ENCODE measurements around the gene SLC8A1. TPM values are rescaled to one million over a fixed set of nuclear protein-coding genes. Genes with fewer than 3 reads are reported as not detected.

SLC8A1 gene
- total RNA-seq, 1 donor from 2014 or later, result 5.6 TPM

- intact Hi-C loops (cut with DNase I), result no loop called here
- TF ChIP-seq, protein P1, sequence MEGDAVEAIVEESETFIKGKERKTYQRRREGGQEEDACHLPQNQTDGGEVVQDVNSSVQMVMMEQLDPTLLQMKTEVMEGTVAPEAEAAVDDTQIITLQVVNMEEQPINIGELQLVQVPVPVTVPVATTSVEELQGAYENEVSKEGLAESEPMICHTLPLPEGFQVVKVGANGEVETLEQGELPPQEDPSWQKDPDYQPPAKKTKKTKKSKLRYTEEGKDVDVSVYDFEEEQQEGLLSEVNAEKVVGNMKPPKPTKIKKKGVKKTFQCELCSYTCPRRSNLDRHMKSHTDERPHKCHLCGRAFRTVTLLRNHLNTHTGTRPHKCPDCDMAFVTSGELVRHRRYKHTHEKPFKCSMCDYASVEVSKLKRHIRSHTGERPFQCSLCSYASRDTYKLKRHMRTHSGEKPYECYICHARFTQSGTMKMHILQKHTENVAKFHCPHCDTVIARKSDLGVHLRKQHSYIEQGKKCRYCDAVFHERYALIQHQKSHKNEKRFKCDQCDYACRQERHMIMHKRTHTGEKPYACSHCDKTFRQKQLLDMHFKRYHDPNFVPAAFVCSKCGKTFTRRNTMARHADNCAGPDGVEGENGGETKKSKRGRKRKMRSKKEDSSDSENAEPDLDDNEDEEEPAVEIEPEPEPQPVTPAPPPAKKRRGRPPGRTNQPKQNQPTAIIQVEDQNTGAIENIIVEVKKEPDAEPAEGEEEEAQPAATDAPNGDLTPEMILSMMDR (IDR thresholded peaks at IDR 0.05), result no peak
These were observed 338.5 kb downstream of the SLC8A1 start for GRCh38 chr2:40113272-40113968.

DNA sequence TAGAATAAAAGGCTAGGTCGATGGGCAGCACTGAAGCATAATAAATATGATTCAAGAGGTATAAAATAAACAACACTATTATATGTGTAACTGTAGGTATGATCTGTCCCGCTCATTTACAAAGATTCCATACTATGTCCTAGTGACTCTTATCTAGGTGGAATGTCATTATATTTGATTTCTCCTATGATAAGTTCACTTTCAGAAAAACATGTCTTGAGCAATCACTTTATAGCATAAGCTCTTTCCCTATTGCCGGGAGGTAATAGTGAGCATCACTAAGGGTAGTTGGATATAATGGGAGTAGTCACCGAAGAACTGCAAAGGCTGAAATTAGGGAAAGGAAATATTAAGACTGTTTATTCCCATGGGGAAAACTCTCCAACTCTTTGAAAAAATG, 342.5 kb downstream of the SLC8A1 start:
- TF ChIP-seq, protein P1 (IDR thresholded peaks at IDR 0.05), result no peak
- intact Hi-C loops (cut with DNase I), result no loop called here
- no peaks in the 10 kb centered on the region for H3K27me3 ChIP-seq

More at GRCh38 chr2:40113272-40113968, 338.5 kb downstream of the SLC8A1 start:
- Histone ChIP-seq H3K4me3 (no peak overlapping the region), H3K27me3 (no peaks in the 10 kb centered on the region), H3K36me3 (no peaks in the 10 kb centered on the region), H3K9me3 (no peaks in the 10 kb centered on the region), H3K4me1 (no peaks in the 10 kb centered on the region), H3K27ac (no peak overlapping the region)
- no peak for DNase-seq (ENCODE audit: low spot score in 2 of 2)

DNA sequence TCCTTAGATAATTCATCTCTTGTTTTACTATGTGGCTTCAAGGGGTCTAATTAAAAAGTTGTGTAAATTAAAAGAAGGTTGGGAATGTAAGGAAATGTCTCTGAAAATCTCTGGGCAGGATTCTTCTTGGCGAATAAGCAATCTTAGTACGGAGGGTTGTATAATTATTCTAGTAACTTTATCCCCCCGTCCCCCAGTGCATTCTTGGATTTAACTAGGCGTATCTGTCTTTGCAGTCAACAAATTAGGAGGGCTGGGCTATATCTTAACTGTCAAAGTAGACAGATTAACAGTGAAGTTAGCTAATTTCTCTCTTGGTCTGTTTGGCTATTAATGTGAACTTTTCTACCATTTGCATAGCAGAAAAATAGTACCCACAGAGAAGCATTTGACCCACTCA, 343.0 kb downstream of the SLC8A1 start:
- Histone ChIP-seq H3K9me3 (no peaks in the 10 kb centered on the region), H3K27ac (no peak overlapping the region), H3K36me3 (no peaks in the 10 kb centered on the region), H3K27me3 (no peaks in the 10 kb centered on the region), H3K4me3 (no peak overlapping the region), H3K4me1 (no peaks in the 10 kb centered on the region)
- no peak for DNase-seq (ENCODE audit: low spot score in 2 of 2)
- TF ChIP-seq, protein P1 (IDR thresholded peaks at IDR 0.05), result no peak
- intact Hi-C loops (cut with DNase I), result no loop called here

More for the DNA sequence above, 342.5 kb downstream of the SLC8A1 start:
- Histone ChIP-seq H3K4me3 (no peak overlapping the region), H3K4me1 (no peaks in the 10 kb centered on the region), H3K27ac (no peak overlapping the region), H3K9me3 (no peaks in the 10 kb centered on the region), H3K36me3 (no peaks in the 10 kb centered on the region)
- DNase-seq (ENCODE audit: low spot score in 2 of 2), result no peak

GRCh38 chr2:40106061-40106460, 345.8 kb downstream of the SLC8A1 start:
- no peak for DNase-seq (ENCODE audit: low spot score in 2 of 2)
- Histone ChIP-seq H3K4me1 (peaks cover 0 to 6% of the 10 kb centered on the region in 2 donors), H3K27ac (no peak overlapping the region), H3K9me3 (no peaks in the 10 kb centered on the region), H3K4me3 (peak overlapping the region in 1 of 2 donors; percentile 18), H3K27me3 (no peaks in the 10 kb centered on the region), H3K36me3 (no peaks in the 10 kb centered on the region)
- TF ChIP-seq, protein P1 (IDR thresholded peaks at IDR 0.05), result no peak
- intact Hi-C loops (cut with DNase I), result no loop called here

DNA sequence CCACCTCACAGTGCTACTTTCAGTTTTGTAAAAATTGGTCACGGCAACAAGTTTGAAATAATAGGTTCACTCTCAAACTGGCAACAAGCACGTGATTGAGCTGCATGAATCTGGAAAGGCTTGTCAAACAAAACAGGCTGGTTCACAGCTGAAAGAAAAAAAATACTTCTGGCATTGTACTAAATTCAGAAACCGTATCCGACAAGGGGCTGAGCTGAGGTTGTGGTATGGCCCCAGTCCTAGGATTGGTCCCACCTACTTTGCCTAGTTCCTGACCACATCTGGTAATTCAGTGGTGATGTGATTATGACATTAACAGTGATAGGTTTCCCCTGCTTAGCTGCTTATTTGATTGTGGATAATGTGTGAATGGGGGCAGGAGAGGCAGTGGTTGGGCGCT, 346.3 kb downstream of the SLC8A1 start:
- TF ChIP-seq, protein P1 (IDR thresholded peaks at IDR 0.05), result no peak
- Histone ChIP-seq H3K9me3 (no peaks in the 10 kb centered on the region), H3K4me1 (peaks cover 0 to 6% of the 10 kb centered on the region in 2 donors), H3K4me3 (peak overlapping the region in 1 of 2 donors; percentile 18), H3K27ac (peak overlapping the region in 1 of 2 donors; percentile 17), H3K27me3 (no peaks in the 10 kb centered on the region), H3K36me3 (no peaks in the 10 kb centered on the region)
- no peak for DNase-seq (ENCODE audit: low spot score in 2 of 2)
- intact Hi-C loops (cut with DNase I), result no loop called here
